Stimulated activated CD8-positive, alpha-beta memory T cell treated with anti-CD3 and anti-CD28 coated beads, Interleukin-12 subunit alpha, Interleukin-12 subunit beta, amount 100 ng/mL, for 4 hours (primary cell): Measurements from ENCODE around the gene CD163L1.

Experiments
- DNase-seq: peaks from one replicate; pipeline ENCODE4 v3.0.0-alpha.2; 2020; ENCODE audit warnings: low read depth

CD163L1 gene

GRCh38 chr12:7322599-7322998, 121.4 kb downstream of the CD163L1 start:
- no peak for DNase-seq

DNA sequence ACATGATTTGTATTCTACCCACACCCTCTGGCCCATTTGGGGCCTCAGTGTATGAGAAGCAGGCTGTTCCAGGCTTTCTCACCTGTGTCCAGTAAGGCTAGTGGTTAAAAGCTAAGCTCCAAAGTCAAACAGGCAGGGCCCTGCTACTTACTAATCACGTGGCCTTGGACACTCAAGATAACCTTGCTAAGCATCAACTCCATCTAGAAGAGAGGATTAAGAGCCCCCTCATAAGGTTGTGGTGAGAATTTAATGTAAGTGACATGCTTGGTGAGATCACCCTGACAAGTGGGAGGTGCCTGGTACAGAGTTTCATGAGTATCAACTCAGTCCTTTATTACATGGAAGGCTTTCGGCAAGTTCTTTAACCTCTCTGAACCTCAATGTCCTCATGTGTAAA, 122.3 kb downstream of the CD163L1 start:
- no peak for DNase-seq

DNA sequence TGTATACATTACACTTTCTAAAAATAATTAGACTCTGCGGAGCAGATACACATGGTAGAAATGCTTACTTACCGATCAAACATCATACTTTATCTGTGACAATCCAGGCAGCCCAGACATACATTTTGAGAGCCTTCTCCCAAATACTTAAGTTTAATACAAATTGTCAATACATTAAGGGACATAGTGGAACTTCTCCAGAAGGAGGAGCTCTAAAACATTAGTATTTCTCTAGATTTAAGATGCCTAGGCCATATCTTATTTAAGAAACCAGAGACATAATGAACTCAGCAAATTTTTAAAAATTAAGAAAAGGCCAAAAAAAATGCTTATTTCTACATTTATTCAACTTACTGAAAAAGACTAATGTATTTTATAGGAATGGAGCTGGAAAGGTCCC, 124.0 kb downstream of the CD163L1 start:
- DNase-seq: no peak

DNA sequence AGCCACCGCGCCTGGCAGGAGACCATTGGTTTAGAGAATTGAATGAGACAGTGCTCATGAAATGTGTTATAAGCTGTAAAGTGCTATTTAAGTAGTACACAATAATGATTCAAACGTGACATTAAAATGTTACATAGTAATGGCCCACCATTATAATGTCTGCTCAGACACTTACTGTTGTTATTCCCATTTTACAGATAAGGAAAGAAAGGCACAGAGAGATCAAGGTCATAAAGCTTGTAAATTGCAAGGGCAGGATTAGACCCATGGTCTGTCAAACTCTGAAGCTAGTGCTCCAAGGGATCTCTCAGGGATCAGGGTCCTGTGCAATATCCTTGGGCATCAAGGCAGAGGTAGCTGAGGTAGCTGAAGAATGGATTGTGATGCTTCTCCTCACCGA, 133.9 kb downstream of the CD163L1 start:
- DNase-seq: no peak
